Measurements from ENCODE around the gene TTN.

- TF ChIP-seq EZH2 (IDR thresholded peaks at IDR 0.05; ENCODE audit: insufficient read depth, low read length), result no peak
- TF ChIP-seq, protein P1, sequence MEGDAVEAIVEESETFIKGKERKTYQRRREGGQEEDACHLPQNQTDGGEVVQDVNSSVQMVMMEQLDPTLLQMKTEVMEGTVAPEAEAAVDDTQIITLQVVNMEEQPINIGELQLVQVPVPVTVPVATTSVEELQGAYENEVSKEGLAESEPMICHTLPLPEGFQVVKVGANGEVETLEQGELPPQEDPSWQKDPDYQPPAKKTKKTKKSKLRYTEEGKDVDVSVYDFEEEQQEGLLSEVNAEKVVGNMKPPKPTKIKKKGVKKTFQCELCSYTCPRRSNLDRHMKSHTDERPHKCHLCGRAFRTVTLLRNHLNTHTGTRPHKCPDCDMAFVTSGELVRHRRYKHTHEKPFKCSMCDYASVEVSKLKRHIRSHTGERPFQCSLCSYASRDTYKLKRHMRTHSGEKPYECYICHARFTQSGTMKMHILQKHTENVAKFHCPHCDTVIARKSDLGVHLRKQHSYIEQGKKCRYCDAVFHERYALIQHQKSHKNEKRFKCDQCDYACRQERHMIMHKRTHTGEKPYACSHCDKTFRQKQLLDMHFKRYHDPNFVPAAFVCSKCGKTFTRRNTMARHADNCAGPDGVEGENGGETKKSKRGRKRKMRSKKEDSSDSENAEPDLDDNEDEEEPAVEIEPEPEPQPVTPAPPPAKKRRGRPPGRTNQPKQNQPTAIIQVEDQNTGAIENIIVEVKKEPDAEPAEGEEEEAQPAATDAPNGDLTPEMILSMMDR (IDR thresholded peaks at IDR 0.05; ENCODE audit: insufficient read depth, low read depth, low read length), result no peak
Observed at GRCh38 chr2:178635897-178636296, 171.3 kb downstream of the TTN start.
